ENCODE data around the gene SLC29A1. TPM values are rescaled to one million over a fixed set of nuclear protein-coding genes. Genes with fewer than 3 reads are reported as not detected.

SLC29A1 gene
- total and polyA plus RNA-seq, 9 of the 15 experiments (the other 6 are each of a cell fraction or from before 2014, with no cell fraction given) = 18.9 to 170 (median 57.7) TPM

GRCh38 chr6:44201638-44202303, 21.6 kb upstream of the SLC29A1 start:
- Histone ChIP-seq H2AFZ (ENCODE audit: low read depth, low read length) (peak overlapping the region; percentile 91), H3K4me1 (replicated peaks in 1 of 2; ENCODE audit: control insufficient read depth in 2 of 2, insufficient read depth in 2 of 2, low read length in 2 of 2) (peaks cover 28 to 45% of the 10 kb centered on the region in 2 experiments), H3K27ac (ENCODE audit: extremely low read depth, low read depth, low read length) (peak overlapping the region; percentile 53; the same call in 2 of the 3 replicates), H3K9me3 (replicated peaks; ENCODE audit: control insufficient read depth, insufficient read depth, low read depth, low read length) (no peaks in the 10 kb centered on the region), H3K4me3 (no peak overlapping the region), H3K4me2 (ENCODE audit: insufficient read depth, low read length) (peak overlapping the region; percentile 54), H3K79me2 (ENCODE audit: control insufficient read depth, insufficient read depth, low read length) (no peaks in the 10 kb centered on the region), H4K20me1 (replicated peaks; ENCODE audit: control insufficient read depth, insufficient read depth, low read length) (no peaks in the 10 kb centered on the region), H3K9me1 (ENCODE audit: control insufficient read depth, insufficient read depth, low read length) (no peaks in the 10 kb centered on the region), H3K36me3 (ENCODE audit: control insufficient read depth, insufficient read depth, low read length) (no peaks in the 10 kb centered on the region), H3K9ac (ENCODE audit: insufficient read depth in 1 of 2, low read depth in 2 of 2, low read length in 2 of 2) (peak overlapping the region; percentile 46 to 82), H3K27me3 (ENCODE audit: control insufficient read depth in 2 of 2, insufficient read depth in 2 of 2, low read length in 2 of 2) (no peaks in the 10 kb centered on the region)
- ChIA-PET CTCF (ENCODE audit: low intra/inter-chr PET ratio) (no interaction called here), POLR2A (interaction anchor here (0.9 to 3.0 kb wide), 9 partner anchors 9 to 53 kb away, joined by 3 to 23 read pairs (median 6); partner anchors contain the start of gene HSP90AB1)
- ATAC-seq = peak; percentile 78
- BruUV-seq (replicated peaks) = TSS peak; percentile 55
- peak; percentile 71 to 79 (median 73) for DNase-seq (ENCODE audit: extremely low read depth in 1 of 4, low spot score in 3 of 4)
- in situ Hi-C loops (cut with MboI) = no loop called here
- 31% methylated on average over 11 of the region's 11 CpGs for WGBS (ENCODE audit: insufficient coverage, low coverage, missing lambda C conversion rate)
- intact Hi-C loops (cut with micrococcal nuclease) = no loop called here
- FAIRE-seq = peak; percentile 83
- peak in 1 of 2 experiments; percentile 41; a peak in 2 of 4 replicates for TF ChIP-seq HDAC1 (IDR thresholded peaks at IDR 0.05)
- TF ChIP-seq NR2C2 (CRISPR knock-in tag; IDR thresholded peaks at IDR 0.05) = no peak
- TF ChIP-seq NR2C2 (tag; IDR thresholded peaks at IDR 0.05) = peak; percentile 22; the same call in 1 of the 2 replicates
- TF ChIP-seq BHLHE40 (IDR thresholded peaks at IDR 0.05; ENCODE audit: low read length) = peak; percentile 39; the same call in 1 of the 2 replicates
- no peak for TF ChIP-seq RBM25 (IDR thresholded peaks at IDR 0.05; ENCODE audit: low read depth, low read length, severe bottlenecking)
- TF ChIP-seq MEF2A (IDR thresholded peaks at IDR 0.05; ENCODE audit: control insufficient read depth, low read depth, low read length) = no peak
- peak; percentile 54 for TF ChIP-seq NUFIP1 (IDR thresholded peaks at IDR 0.05; ENCODE audit: partially characterized antibody)
- TF ChIP-seq E2F1 (CRISPR knock-in tag; IDR thresholded peaks at IDR 0.05) = 0 out of 2 replicates have a peak, but pooled peaks have one; percentile 45
- peak; percentile 75 for TF ChIP-seq DPF2 (IDR thresholded peaks at IDR 0.05)
